Testis (tissue), 3 donors: Measurements from ENCODE around the gene GRM4. TPM values are rescaled to one million over a fixed set of nuclear protein-coding genes. Genes with fewer than 3 reads are reported as not detected.

Experiments
- DNase-seq: peaks from one replicate; pipeline ENCODE4 v3.0.0-alpha.2; 2019
- H3K27ac ChIP-seq, 2 donors: fragments of 200-600 bp; sonication (generic); one replicate each; pipeline ENCODE4 v1.5.1; 2019
- H3K27me3 ChIP-seq: fragments of 200-600 bp; sonication (generic); one replicate; pipeline ENCODE4 v1.5.1; 2019
- H3K36me3 ChIP-seq: fragments of 200-600 bp; sonication (generic); one replicate; pipeline ENCODE4 v1.5.1; 2017; ENCODE audit warnings: low read depth; ENCODE audit errors: missing control alignments
- H3K4me1 ChIP-seq: fragments of 200-600 bp; sonication (generic); one replicate; pipeline ENCODE4 v1.5.1; 2019
- H3K4me3 ChIP-seq, 2 donors: fragments of 200-600 bp; sonication (generic); one replicate each; pipeline ENCODE4 v1.5.1; 2017 to 2019
- H3K9me3 ChIP-seq: fragments of 200-600 bp; sonication (generic); one replicate; pipeline ENCODE4 v1.5.1; 2017
- POLR2A ChIP-seq: fragments of 450-650 bp; IDR thresholded peaks from one replicate; pipeline ENCODE4 v1.6.1; 2017; ENCODE audit warnings: antibody characterized with exemption, mild to moderate bottlenecking, moderate library complexity
- WGBS, 2 donors: methylation state at CpG; one replicate each; pipeline ENCODE4 v1.1.5; 2018; 5-methylcytosine and 5-hydroxymethylcytosine counted together
- intact Hi-C: fragments of 100-400 bp; cut with DNase I; formaldehyde crosslinking; loops from one replicate; pipeline ENCODE4 v1.15.1; 2023; ENCODE audit warnings: low total_unique reads
- polyA plus RNA-seq: library from polyadenylated mRNA; stranded (reverse); fragments of 350-450 nt; fragmentation: Illumina TruSeq; extraction: RNeasy Lipid Tissue Mini Kit (QIAGEN cat#74804); gene quantifications from one replicate; pipeline ENCODE4 v1.2.3, GENCODE V29; 2014; ENCODE audit warnings: low read depth, low replicate concordance; ENCODE audit not compliant: insufficient read depth
- total RNA-seq, 2 donors: library from RNA; depleted of rRNA; stranded (reverse); fragments of >200 nt; gene quantifications; one replicate each; pipeline ENCODE4 v1.2.3, GENCODE V29; 2016
- TF ChIP-seq, protein P1 (sequence below), 3 experiments: fragments of 450-650 bp in 2 of 3; fragments of 200-600 bp in 1 of 3; sonication (generic) in 1 of 3; IDR thresholded peaks; one replicate each; pipeline ENCODE4 v1.5.1; 2016 to 2019; ENCODE audit warnings: antibody characterized with exemption in 3 of 3, mild to moderate bottlenecking in 2 of 3, moderate library complexity in 1 of 3

GRM4 gene
- total and polyA plus RNA-seq, 3 donors from 2014 or later: 1.6 to 3.5 (median 3.5) TPM

DNA sequence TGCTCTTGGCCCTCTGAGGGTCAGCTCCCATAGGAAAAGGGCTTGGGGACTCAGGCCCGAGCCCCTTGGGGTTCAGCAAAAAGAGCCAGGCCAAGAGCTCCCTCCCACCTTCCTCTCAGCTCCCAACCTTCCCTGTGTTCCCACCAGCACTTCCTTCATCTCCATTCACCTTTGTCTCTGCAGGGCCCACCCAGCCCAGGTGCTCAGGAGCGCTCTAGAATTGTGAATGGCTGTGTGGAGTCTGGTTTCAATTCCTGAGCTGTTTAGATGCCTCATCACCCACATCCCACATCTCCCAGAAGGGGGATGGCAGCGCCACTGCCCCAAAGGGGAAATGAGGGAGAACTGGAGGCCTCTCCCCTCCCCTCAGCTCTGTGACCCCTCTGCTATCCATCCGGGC, 7.7 kb downstream of the GRM4 start:
- no peak overlapping the region for H3K4me3 ChIP-seq
- no peaks in the 10 kb centered on the region for H3K9me3 ChIP-seq
- H3K27me3 ChIP-seq: no peaks in the 10 kb centered on the region
- DNase-seq: no peak
- 83 to 89% methylated on average over 2 to 4 of the region's 4 CpGs for WGBS, 2 donors
- peaks cover 2% of the 10 kb centered on the region for H3K4me1 ChIP-seq
- no peaks in the 10 kb centered on the region for H3K36me3 ChIP-seq
- TF ChIP-seq, protein P1, sequence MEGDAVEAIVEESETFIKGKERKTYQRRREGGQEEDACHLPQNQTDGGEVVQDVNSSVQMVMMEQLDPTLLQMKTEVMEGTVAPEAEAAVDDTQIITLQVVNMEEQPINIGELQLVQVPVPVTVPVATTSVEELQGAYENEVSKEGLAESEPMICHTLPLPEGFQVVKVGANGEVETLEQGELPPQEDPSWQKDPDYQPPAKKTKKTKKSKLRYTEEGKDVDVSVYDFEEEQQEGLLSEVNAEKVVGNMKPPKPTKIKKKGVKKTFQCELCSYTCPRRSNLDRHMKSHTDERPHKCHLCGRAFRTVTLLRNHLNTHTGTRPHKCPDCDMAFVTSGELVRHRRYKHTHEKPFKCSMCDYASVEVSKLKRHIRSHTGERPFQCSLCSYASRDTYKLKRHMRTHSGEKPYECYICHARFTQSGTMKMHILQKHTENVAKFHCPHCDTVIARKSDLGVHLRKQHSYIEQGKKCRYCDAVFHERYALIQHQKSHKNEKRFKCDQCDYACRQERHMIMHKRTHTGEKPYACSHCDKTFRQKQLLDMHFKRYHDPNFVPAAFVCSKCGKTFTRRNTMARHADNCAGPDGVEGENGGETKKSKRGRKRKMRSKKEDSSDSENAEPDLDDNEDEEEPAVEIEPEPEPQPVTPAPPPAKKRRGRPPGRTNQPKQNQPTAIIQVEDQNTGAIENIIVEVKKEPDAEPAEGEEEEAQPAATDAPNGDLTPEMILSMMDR (IDR thresholded peaks at IDR 0.05): no peak
- no peak for TF ChIP-seq POLR2A
- intact Hi-C loops: no loop called here
- H3K27ac ChIP-seq: no peak overlapping the region

DNA sequence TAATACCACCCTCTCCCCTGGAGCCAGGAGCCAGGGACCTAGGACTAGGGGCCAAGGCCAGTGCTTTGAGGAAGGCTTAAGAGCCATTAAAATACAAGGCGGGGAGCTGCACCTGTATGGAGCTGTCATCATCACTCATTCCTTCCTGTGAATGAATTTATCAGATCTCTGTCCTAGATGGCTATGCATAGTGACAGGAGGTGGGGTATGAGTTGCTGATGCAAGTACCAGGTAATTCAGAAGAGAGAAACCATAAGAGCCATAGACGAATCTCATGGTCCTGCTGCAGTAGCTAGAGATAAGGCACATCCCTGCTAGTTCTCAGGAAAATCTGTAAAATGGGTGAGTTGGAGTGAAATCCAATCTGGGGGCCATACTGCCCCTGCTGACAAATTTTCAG, 10.3 kb downstream of the GRM4 start:
- intact Hi-C loops: no loop called here
- Histone ChIP-seq H3K9me3 (no peaks in the 10 kb centered on the region), H3K4me1 (no peaks in the 10 kb centered on the region), H3K36me3 (no peaks in the 10 kb centered on the region), H3K27me3 (no peaks in the 10 kb centered on the region), H3K27ac (no peak overlapping the region), H3K4me3 (no peak overlapping the region)
- no peak for TF ChIP-seq POLR2A
- TF ChIP-seq, protein P1 (IDR thresholded peaks at IDR 0.05): no peak
- 53 to 84% methylated on average over 2 of the region's 2 CpGs for WGBS, 2 donors
- no peak for DNase-seq

DNA sequence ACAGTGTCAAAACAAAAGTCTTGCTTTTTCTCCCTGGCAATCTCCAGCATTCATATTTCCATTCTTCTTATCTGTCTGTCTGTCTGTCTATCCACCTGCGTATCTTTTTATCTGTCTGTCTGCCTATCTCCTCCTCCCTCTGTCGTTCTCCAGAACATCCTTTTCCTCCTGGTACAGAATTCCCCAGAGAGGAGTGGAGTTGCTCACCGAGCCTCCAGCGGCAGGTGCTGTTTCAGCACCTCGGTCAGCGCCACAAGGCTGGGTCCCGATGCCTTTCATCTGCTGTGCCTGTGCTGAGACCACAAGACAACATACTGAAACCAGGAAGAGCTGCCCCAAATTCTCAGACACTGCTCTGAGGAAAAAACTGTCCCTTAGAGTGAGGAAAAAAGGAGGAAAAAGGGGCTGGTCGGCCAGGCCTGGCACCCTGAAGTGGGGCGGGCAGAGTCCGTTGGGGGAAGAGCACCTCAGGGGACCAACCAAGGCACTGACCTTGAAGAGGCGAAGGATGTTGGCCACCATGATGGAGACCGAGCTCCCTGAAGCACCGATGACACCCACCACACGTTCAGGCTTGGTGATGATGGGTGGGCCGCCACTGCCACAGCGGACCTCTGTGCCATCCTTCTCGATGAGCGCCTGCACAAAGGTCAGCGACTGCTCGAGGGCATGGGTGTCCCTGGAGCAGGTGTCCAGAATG, 13.3 kb downstream of the GRM4 start:
- Histone ChIP-seq H3K27me3 (no peaks in the 10 kb centered on the region), H3K9me3 (no peaks in the 10 kb centered on the region), H3K27ac (no peak overlapping the region), H3K4me1 (no peaks in the 10 kb centered on the region), H3K36me3 (no peaks in the 10 kb centered on the region), H3K4me3 (no peak overlapping the region)
- TF ChIP-seq, protein P1 (IDR thresholded peaks at IDR 0.05): no peak
- TF ChIP-seq POLR2A: no peak
- DNase-seq: peak; percentile 50
- WGBS, 2 donors: 54 to 60% methylated on average over 14 to 20 of the region's 20 CpGs
- intact Hi-C loops: no loop called here

DNA sequence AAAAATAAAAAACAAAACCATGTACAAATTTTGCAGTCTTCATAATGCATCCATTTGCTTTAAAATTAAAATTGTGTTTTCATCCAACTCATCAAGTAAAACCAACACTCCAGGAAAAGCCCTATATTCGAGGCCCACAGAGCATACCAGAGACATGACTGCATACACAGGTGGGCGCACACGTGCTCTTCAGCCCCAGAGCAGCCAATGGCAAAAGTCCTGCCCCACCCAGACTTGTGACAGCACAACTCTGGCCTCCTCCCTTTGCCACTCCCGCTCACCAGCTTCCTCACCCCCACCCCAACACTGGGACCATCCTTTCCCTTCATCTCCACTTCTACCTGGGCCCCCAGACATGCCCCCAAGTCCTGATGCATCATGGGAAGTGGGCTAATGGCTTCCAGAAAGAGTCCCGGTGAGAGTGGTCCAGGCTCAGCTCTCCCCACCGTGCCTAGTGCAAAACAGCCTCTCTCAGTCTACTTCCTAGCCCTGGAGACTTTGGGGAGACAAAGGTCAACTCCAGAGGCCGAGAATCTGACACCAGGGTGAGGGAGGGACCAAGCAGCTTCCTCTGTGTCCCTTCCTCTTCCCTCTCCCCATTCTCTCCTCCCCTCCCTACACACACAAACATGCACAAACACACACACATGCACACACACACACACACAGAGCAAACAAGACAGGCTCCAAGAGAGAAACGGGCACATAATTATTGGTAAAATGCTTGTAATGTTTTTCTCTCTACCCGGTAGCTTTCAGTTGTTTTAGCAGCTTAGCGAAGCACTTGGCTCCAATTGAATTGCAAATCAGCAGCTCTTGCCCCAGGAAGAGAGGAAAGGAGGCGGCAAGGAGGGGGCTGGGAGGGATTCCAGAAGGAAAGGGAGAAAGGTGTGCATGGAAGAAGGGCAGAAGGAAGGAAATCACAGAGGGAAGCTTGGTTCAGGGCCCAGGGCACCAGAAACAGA, 14.3 kb downstream of the GRM4 start:
- DNase-seq: no peak
- WGBS, 2 donors: 35 to 42% methylated on average over 11 of the region's 11 CpGs
- H3K4me3 ChIP-seq: no peak overlapping the region
- H3K36me3 ChIP-seq: no peaks in the 10 kb centered on the region
- H3K9me3 ChIP-seq: no peaks in the 10 kb centered on the region
- TF ChIP-seq, protein P1 (IDR thresholded peaks at IDR 0.05): no peak
- TF ChIP-seq POLR2A: no peak
- intact Hi-C loops: no loop called here
- H3K27me3 ChIP-seq: no peaks in the 10 kb centered on the region
- no peak overlapping the region for H3K27ac ChIP-seq
- no peaks in the 10 kb centered on the region for H3K4me1 ChIP-seq
